Vagina (tissue), 2 donors: Measurements from ENCODE around the gene CEP63.

Source experiments
- POLR2A ChIP-seq, 2 donors: fragments of 450-650 bp; IDR thresholded peaks; one replicate each; pipeline ENCODE4 v1.6.1; 2017; ENCODE audit warnings: antibody characterized with exemption in 2 of 2, mild to moderate bottlenecking in 2 of 2, moderate library complexity in 2 of 2
- TF ChIP-seq, protein P1 (sequence below), 3 experiments: fragments of 450-650 bp in 2 of 3; fragments of 200-600 bp in 1 of 3; sonication (generic) in 1 of 3; IDR thresholded peaks; one replicate each; pipeline ENCODE4 v1.5.1; 2017 to 2019; ENCODE audit warnings: antibody characterized with exemption in 3 of 3, mild to moderate bottlenecking in 2 of 3, moderate library complexity in 2 of 3

DNA sequence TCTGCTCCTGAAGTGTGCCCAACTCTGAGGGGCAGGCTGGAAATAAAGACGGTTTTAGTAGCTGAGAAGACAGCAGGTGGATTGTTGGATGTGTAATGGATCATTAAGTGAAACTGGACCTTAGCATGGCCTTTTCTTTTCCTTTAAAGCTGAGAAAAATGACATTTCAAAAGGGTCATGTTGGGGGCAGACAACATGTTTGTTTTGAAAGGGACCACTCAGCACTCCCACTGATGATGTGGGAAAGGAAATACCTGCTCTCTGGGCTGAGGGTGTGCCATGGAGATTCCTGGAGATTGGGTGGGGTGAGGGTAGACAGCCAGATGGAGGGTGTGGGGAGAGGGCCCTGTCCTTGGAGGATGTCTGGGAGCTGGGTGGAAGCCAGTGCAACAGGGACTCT lies 38.5 kb upstream of the CEP63 start:
- TF ChIP-seq POLR2A (IDR thresholded peaks at IDR 0.05), result no peak
- TF ChIP-seq, protein P1, sequence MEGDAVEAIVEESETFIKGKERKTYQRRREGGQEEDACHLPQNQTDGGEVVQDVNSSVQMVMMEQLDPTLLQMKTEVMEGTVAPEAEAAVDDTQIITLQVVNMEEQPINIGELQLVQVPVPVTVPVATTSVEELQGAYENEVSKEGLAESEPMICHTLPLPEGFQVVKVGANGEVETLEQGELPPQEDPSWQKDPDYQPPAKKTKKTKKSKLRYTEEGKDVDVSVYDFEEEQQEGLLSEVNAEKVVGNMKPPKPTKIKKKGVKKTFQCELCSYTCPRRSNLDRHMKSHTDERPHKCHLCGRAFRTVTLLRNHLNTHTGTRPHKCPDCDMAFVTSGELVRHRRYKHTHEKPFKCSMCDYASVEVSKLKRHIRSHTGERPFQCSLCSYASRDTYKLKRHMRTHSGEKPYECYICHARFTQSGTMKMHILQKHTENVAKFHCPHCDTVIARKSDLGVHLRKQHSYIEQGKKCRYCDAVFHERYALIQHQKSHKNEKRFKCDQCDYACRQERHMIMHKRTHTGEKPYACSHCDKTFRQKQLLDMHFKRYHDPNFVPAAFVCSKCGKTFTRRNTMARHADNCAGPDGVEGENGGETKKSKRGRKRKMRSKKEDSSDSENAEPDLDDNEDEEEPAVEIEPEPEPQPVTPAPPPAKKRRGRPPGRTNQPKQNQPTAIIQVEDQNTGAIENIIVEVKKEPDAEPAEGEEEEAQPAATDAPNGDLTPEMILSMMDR (IDR thresholded peaks at IDR 0.05), result no peak
